GM12878 (cell line): ENCODE results near the gene RAD23B. TPM values are rescaled to one million over a fixed set of nuclear protein-coding genes. Genes with fewer than 3 reads are reported as not detected.

Experiments
- ATF7 ChIP-seq: fragments of 450-650 bp; IDR thresholded peaks from 2 replicates; pipeline ENCODE4 v1.6.1; 2016; ENCODE audit warnings: low read depth, mild to moderate bottlenecking
- CTCF ChIP-seq, 3 experiments: IDR thresholded peaks in 2 of 3; conservative IDR thresholded peaks in 1 of 3; 2 replicates each; pipeline ENCODE4 v1.5.1; 2011; ENCODE audit warnings: low read depth in 3 of 3, low read length in 3 of 3, mild to moderate bottlenecking in 3 of 3, control low read depth in 2 of 3, moderate library complexity in 2 of 3, inconsistent platforms in 1 of 3, mixed read lengths in 1 of 3; ENCODE audit not compliant: control insufficient read depth in 2 of 3, insufficient read depth in 1 of 3; ENCODE audit errors: extremely low read depth in 1 of 3
- ESRRA ChIP-seq: IDR thresholded peaks from 2 replicates; pipeline ENCODE4 v1.6.1; 2012; ENCODE audit warnings: mild to moderate bottlenecking, low read length, improper control_type of control experiment
- JUND ChIP-seq: IDR thresholded peaks from 2 replicates; pipeline ENCODE4 v1.6.1; 2012; ENCODE audit warnings: low read depth, mild to moderate bottlenecking, low read length, improper control_type of control experiment, moderate library complexity
- NBN ChIP-seq: fragments of 450-650 bp; IDR thresholded peaks from 2 replicates; pipeline ENCODE4 v1.6.1; 2016
- NFXL1 ChIP-seq: fragments of 450-650 bp; IDR thresholded peaks from 2 replicates; pipeline ENCODE4 v1.6.1; 2017; ENCODE audit warnings: antibody characterized with exemption, mild to moderate bottlenecking, borderline replicate concordance
- SMC3 ChIP-seq: IDR thresholded peaks from 2 replicates; pipeline ENCODE4 v1.6.1; 2011; ENCODE audit warnings: low read length, improper control_type of control experiment, borderline replicate concordance
- SPI1 ChIP-seq: IDR thresholded peaks from 2 replicates; pipeline ENCODE4 v1.6.1; 2011; ENCODE audit warnings: low read depth, mild to moderate bottlenecking, low read length, moderate library complexity, borderline replicate concordance; ENCODE audit not compliant: insufficient read depth
- ZBED1 ChIP-seq: IDR thresholded peaks from 2 replicates; pipeline ENCODE4 v1.6.1; 2016; ENCODE audit warnings: borderline replicate concordance
- ZNF384 ChIP-seq: IDR thresholded peaks from 2 replicates; pipeline ENCODE4 v1.6.1; 2012; ENCODE audit warnings: low read depth, mild to moderate bottlenecking, low read length, improper control_type of control experiment, borderline replicate concordance
- polyA plus RNA-seq, 11 experiments: library from polyadenylated mRNA; depleted of rRNA in 4 of 11; unstranded in 6 of 11; stranded (reverse) in 5 of 11; fragments of >200 nt; fragmentation: Nextera tagmentation in 4 of 11; fragmentation: Illumina TruSeq in 1 of 11; extraction: Ambion mirVana in 4 of 11; extraction: Trizol in 1 of 11; gene quantifications; 1 replicate in 1 of 11; 2 replicates in 10 of 11; pipeline versions ENCODE4 v1.2.1 to v1.2.3, GENCODE V29; 2011 to 2016; ENCODE audit warnings: inconsistent platforms in 2 of 11, missing spikeins in 2 of 11, low read depth in 1 of 11
- total RNA-seq, 4 experiments: library from RNA; depleted of rRNA in 3 of 4; stranded (reverse); fragments of >200 nt in 3 of 4; fragmentation: Illumina TruSeq in 1 of 4; extraction: Trizol in 1 of 4; gene quantifications; 2 replicates each; pipeline versions ENCODE4 v1.2.1 to v1.2.3, GENCODE V29; 2013 to 2021
- TF ChIP-seq, protein P1 (sequence below): fragments of 450-650 bp; IDR thresholded peaks from 2 replicates; pipeline ENCODE4 v1.6.1; 2016; ENCODE audit warnings: mild to moderate bottlenecking, moderate library complexity, borderline replicate concordance
- TF ChIP-seq, protein P2 (sequence below): fragments of 450-650 bp; formaldehyde crosslinking; IDR thresholded peaks from 2 replicates; pipeline ENCODE4 v1.4.0; 2022; ENCODE audit warnings: mild to moderate bottlenecking, moderate library complexity

The RAD23B gene
- total and polyA plus RNA-seq, 10 of the 15 experiments (the other 5 are each of a cell fraction or from before 2014, with no cell fraction given), result 10.3 to 256 (median 54.6) TPM

DNA sequence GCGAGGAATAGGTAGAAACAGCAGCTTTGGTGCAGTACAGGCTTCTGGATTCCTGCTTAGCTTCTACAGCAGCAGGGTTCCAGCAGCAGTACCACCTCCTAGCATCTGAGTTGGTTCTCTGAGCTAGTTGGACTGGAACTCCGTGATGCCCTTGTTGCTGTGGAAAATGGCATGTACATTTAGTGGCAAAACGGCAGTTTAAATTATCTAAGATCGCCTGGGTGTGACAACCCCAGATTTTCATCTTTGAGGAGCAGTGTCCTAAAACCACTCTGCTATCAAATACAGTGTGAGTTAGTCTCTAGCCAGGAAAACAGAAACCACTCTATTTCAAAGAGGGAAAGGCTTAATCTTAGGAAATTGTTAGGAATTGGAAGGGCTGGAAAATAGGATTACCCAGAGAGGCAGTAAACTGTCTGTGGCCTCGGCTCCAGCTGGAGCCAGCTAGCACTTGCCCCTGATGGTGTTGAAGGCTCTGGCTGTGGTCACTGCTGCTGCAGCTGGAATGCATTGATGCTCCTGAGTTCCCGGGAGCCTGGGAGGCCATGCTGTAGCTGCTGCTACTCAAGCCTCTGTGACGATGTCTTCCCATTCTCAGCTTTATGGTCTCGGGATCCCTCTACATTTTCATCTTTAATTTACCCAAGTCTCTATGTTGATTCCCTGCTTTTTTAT lies 29.4 kb downstream of the RAD23B start (continued):
- TF ChIP-seq, protein P1, sequence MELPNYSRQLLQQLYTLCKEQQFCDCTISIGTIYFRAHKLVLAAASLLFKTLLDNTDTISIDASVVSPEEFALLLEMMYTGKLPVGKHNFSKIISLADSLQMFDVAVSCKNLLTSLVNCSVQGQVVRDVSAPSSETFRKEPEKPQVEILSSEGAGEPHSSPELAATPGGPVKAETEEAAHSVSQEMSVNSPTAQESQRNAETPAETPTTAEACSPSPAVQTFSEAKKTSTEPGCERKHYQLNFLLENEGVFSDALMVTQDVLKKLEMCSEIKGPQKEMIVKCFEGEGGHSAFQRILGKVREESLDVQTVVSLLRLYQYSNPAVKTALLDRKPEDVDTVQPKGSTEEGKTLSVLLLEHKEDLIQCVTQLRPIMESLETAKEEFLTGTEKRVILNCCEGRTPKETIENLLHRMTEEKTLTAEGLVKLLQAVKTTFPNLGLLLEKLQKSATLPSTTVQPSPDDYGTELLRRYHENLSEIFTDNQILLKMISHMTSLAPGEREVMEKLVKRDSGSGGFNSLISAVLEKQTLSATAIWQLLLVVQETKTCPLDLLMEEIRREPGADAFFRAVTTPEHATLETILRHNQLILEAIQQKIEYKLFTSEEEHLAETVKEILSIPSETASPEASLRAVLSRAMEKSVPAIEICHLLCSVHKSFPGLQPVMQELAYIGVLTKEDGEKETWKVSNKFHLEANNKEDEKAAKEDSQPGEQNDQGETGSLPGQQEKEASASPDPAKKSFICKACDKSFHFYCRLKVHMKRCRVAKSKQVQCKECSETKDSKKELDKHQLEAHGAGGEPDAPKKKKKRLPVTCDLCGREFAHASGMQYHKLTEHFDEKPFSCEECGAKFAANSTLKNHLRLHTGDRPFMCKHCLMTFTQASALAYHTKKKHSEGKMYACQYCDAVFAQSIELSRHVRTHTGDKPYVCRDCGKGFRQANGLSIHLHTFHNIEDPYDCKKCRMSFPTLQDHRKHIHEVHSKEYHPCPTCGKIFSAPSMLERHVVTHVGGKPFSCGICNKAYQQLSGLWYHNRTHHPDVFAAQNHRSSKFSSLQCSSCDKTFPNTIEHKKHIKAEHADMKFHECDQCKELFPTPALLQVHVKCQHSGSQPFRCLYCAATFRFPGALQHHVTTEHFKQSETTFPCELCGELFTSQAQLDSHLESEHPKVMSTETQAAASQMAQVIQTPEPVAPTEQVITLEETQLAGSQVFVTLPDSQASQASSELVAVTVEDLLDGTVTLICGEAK, result no peak
- TF ChIP-seq JUND (no peak), SMC3 (no peak), NBN (no peak), CTCF (IDR thresholded peaks at IDR 0.05 in 2 of 3, conservative IDR thresholded peaks at IDR 0.05 in 1 of 3; ENCODE audit: control insufficient read depth in 2 of 3, extremely low read depth in 1 of 3, insufficient read depth in 1 of 3, low read depth in 3 of 3, low read length in 3 of 3) (no peak), SPI1 (no peak), ESRRA (no peak), ZBED1 (no peak), ZNF384 (no peak), NFXL1 (no peak), ATF7 (no peak)
- TF ChIP-seq, protein P2, sequence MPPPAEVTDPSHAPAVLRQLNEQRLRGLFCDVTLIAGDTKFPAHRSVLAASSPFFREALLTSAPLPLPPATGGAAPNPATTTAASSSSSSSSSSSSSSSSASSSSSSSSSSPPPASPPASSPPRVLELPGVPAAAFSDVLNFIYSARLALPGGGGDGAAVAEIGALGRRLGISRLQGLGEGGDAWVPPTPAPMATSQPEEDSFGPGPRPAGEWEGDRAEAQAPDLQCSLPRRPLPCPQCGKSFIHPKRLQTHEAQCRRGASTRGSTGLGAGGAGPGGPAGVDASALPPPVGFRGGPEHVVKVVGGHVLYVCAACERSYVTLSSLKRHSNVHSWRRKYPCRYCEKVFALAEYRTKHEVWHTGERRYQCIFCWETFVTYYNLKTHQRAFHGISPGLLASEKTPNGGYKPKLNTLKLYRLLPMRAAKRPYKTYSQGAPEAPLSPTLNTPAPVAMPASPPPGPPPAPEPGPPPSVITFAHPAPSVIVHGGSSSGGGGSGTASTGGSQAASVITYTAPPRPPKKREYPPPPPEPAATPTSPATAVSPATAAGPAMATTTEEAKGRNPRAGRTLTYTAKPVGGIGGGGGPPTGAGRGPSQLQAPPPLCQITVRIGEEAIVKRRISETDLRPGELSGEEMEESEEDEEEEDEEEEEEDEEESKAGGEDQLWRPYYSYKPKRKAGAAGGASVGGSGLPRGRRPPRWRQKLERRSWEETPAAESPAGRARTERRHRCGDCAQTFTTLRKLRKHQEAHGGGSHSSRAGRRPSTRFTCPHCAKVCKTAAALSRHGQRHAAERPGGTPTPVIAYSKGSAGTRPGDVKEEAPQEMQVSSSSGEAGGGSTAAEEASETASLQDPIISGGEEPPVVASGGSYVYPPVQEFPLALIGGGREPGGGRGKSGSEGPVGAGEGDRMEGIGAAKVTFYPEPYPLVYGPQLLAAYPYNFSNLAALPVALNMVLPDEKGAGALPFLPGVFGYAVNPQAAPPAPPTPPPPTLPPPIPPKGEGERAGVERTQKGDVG (CRISPR knock-in tag), result no peak
